Stimulated activated naive B cell treated with anti-CD40 and anti-IgM and Interleukin-4, amounts not matched to agents 10 μg/mL and 1 μg/mL and 100 μg/mL, for 72 hours (primary cell): Measurements from ENCODE around the gene NRXN3.

Experiments
- ATAC-seq, 2 donors: fragments of 150-1000 bp; cut with Tn5 transposase; replicated peaks; 2 replicates each; pipeline ENCODE4 v1.10.0; 2021; ENCODE audit warnings: moderate library complexity in 1 of 2
- DNase-seq: peaks from one replicate; pipeline ENCODE4 v3.0.0; 2021
- H3K27ac Mint-ChIP-seq: one replicate; pipeline ENCODE4 v1.8.0; 2022; ENCODE audit warnings: mild to moderate bottlenecking, mixed read lengths
- H3K27me3 Mint-ChIP-seq, 2 donors: one replicate each; pipeline ENCODE4 v1.8.0; 2022; ENCODE audit warnings: mixed read lengths in 2 of 2
- H3K36me3 Mint-ChIP-seq, 2 donors: one replicate each; pipeline ENCODE4 v1.8.0; 2022; ENCODE audit warnings: mixed read lengths in 2 of 2, mild to moderate bottlenecking in 1 of 2
- H3K4me1 Mint-ChIP-seq, 2 donors: one replicate each; pipeline ENCODE4 v1.8.0; 2022; ENCODE audit warnings: mixed read lengths in 2 of 2, mild to moderate bottlenecking in 1 of 2
- H3K4me3 Mint-ChIP-seq, 2 donors: one replicate each; pipeline ENCODE4 v1.8.0; 2022; ENCODE audit warnings: mild to moderate bottlenecking in 2 of 2, mixed read lengths in 2 of 2, moderate library complexity in 1 of 2
- H3K9me3 Mint-ChIP-seq, 2 donors: one replicate each; pipeline ENCODE4 v1.8.0; 2022; ENCODE audit warnings: mixed read lengths in 2 of 2, mild to moderate bottlenecking in 1 of 2

The NRXN3 gene

GRCh38 chr14:79586989-79587598 lies 1416.9 kb downstream of the NRXN3 start:
- Mint-ChIP-seq H3K4me1 (no peaks in the 10 kb centered on the region), H3K27me3 (no peaks in the 10 kb centered on the region), H3K36me3 (no peaks in the 10 kb centered on the region), H3K4me3 (no peak overlapping the region), H3K9me3 (peaks cover 2 to 3% of the 10 kb centered on the region in 2 donors), H3K27ac (no peak overlapping the region)
- no peak for DNase-seq
- no peak for ATAC-seq

- DNase-seq (no peak), ATAC-seq (no peak)
- no peak overlapping the region for H3K4me3 Mint-ChIP-seq
- no peaks in the 10 kb centered on the region for H3K4me1 Mint-ChIP-seq
- H3K9me3 Mint-ChIP-seq = peaks cover 2 to 3% of the 10 kb centered on the region in 2 donors
- H3K27ac Mint-ChIP-seq = no peak overlapping the region
- no peaks in the 10 kb centered on the region for H3K27me3 Mint-ChIP-seq
- no peaks in the 10 kb centered on the region for H3K36me3 Mint-ChIP-seq
These were observed 1417.7 kb downstream of the NRXN3 start for GRCh38 chr14:79587875-79588274.

- no peak for DNase-seq
- H3K27me3 Mint-ChIP-seq = no peaks in the 10 kb centered on the region
- no peak for ATAC-seq
- H3K4me3 Mint-ChIP-seq = no peak overlapping the region
- no peaks in the 10 kb centered on the region for H3K4me1 Mint-ChIP-seq
- no peak overlapping the region for H3K27ac Mint-ChIP-seq
- no peaks in the 10 kb centered on the region for H3K36me3 Mint-ChIP-seq
- H3K9me3 Mint-ChIP-seq = peaks cover 2 to 3% of the 10 kb centered on the region in 2 donors
These were observed 1418.2 kb downstream of the NRXN3 start for GRCh38 chr14:79588398-79588797.

- Mint-ChIP-seq H3K4me3 (no peak overlapping the region), H3K36me3 (no peaks in the 10 kb centered on the region), H3K27me3 (no peaks in the 10 kb centered on the region), H3K27ac (no peak overlapping the region), H3K4me1 (no peaks in the 10 kb centered on the region), H3K9me3 (peaks cover 0 to 1% of the 10 kb centered on the region in 2 donors)
- ATAC-seq (no peak), DNase-seq (no peak)
These were observed 1426.4 kb downstream of the NRXN3 start for GRCh38 chr14:79596551-79596950.

GRCh38 chr14:79597566-79597965 lies 1427.4 kb downstream of the NRXN3 start:
- H3K4me3 Mint-ChIP-seq = no peak overlapping the region
- H3K27ac Mint-ChIP-seq = no peak overlapping the region
- no peaks in the 10 kb centered on the region for H3K27me3 Mint-ChIP-seq
- H3K4me1 Mint-ChIP-seq = no peaks in the 10 kb centered on the region
- ATAC-seq (no peak), DNase-seq (no peak)
- no peaks in the 10 kb centered on the region for H3K36me3 Mint-ChIP-seq
- peaks cover 0 to 1% of the 10 kb centered on the region in 2 donors for H3K9me3 Mint-ChIP-seq

GRCh38 chr14:79598339-79598738 lies 1428.2 kb downstream of the NRXN3 start:
- Mint-ChIP-seq H3K4me3 (no peak overlapping the region), H3K36me3 (no peaks in the 10 kb centered on the region), H3K9me3 (peaks cover 0 to 1% of the 10 kb centered on the region in 2 donors), H3K27ac (no peak overlapping the region), H3K27me3 (no peaks in the 10 kb centered on the region), H3K4me1 (no peaks in the 10 kb centered on the region)
- ATAC-seq (peak in 1 of 2 donors; percentile 14), DNase-seq (no peak)

GRCh38 chr14:79599239-79599638 lies 1429.1 kb downstream of the NRXN3 start:
- H3K9me3 Mint-ChIP-seq = peaks cover 0 to 1% of the 10 kb centered on the region in 2 donors
- H3K27ac Mint-ChIP-seq = no peak overlapping the region
- ATAC-seq = no peak
- no peaks in the 10 kb centered on the region for H3K27me3 Mint-ChIP-seq
- no peak for DNase-seq
- no peaks in the 10 kb centered on the region for H3K36me3 Mint-ChIP-seq
- H3K4me3 Mint-ChIP-seq = no peak overlapping the region
- no peaks in the 10 kb centered on the region for H3K4me1 Mint-ChIP-seq

GRCh38 chr14:79600406-79600805 lies 1430.2 kb downstream of the NRXN3 start:
- no peak for ATAC-seq
- Mint-ChIP-seq H3K36me3 (no peaks in the 10 kb centered on the region), H3K27me3 (no peaks in the 10 kb centered on the region), H3K4me1 (no peaks in the 10 kb centered on the region), H3K9me3 (peaks cover 0 to 1% of the 10 kb centered on the region in 2 donors), H3K27ac (no peak overlapping the region), H3K4me3 (no peak overlapping the region)
- no peak for DNase-seq

GRCh38 chr14:79601579-79601978 lies 1431.4 kb downstream of the NRXN3 start:
- Mint-ChIP-seq H3K4me1 (no peaks in the 10 kb centered on the region), H3K4me3 (no peak overlapping the region), H3K27ac (no peak overlapping the region), H3K27me3 (no peaks in the 10 kb centered on the region), H3K36me3 (no peaks in the 10 kb centered on the region), H3K9me3 (no peaks in the 10 kb centered on the region)
- DNase-seq = no peak
- ATAC-seq = no peak

- no peak overlapping the region for H3K27ac Mint-ChIP-seq
- no peak for ATAC-seq
- H3K36me3 Mint-ChIP-seq = no peaks in the 10 kb centered on the region
- no peak overlapping the region for H3K4me3 Mint-ChIP-seq
- DNase-seq = no peak
- no peaks in the 10 kb centered on the region for H3K9me3 Mint-ChIP-seq
- H3K4me1 Mint-ChIP-seq = no peaks in the 10 kb centered on the region
- H3K27me3 Mint-ChIP-seq = no peaks in the 10 kb centered on the region
These were observed 1431.9 kb downstream of the NRXN3 start for GRCh38 chr14:79602045-79602444.

GRCh38 chr14:79602742-79603141 lies 1432.6 kb downstream of the NRXN3 start:
- Mint-ChIP-seq H3K36me3 (no peaks in the 10 kb centered on the region), H3K27me3 (no peaks in the 10 kb centered on the region), H3K4me1 (no peaks in the 10 kb centered on the region), H3K27ac (no peak overlapping the region), H3K9me3 (no peaks in the 10 kb centered on the region), H3K4me3 (no peak overlapping the region)
- no peak for DNase-seq
- no peak for ATAC-seq

- H3K27me3 Mint-ChIP-seq = no peaks in the 10 kb centered on the region
- no peak overlapping the region for H3K4me3 Mint-ChIP-seq
- no peaks in the 10 kb centered on the region for H3K36me3 Mint-ChIP-seq
- no peaks in the 10 kb centered on the region for H3K4me1 Mint-ChIP-seq
- ATAC-seq = no peak
- no peak overlapping the region for H3K27ac Mint-ChIP-seq
- no peaks in the 10 kb centered on the region for H3K9me3 Mint-ChIP-seq
- no peak for DNase-seq
These were observed 1435.7 kb downstream of the NRXN3 start for GRCh38 chr14:79605849-79606248.

- H3K27me3 Mint-ChIP-seq = no peaks in the 10 kb centered on the region
- no peaks in the 10 kb centered on the region for H3K36me3 Mint-ChIP-seq
- H3K27ac Mint-ChIP-seq = no peak overlapping the region
- DNase-seq (no peak), ATAC-seq (no peak)
- no peaks in the 10 kb centered on the region for H3K4me1 Mint-ChIP-seq
- no peak overlapping the region for H3K4me3 Mint-ChIP-seq
- H3K9me3 Mint-ChIP-seq = no peaks in the 10 kb centered on the region
These were observed 1438.3 kb downstream of the NRXN3 start for GRCh38 chr14:79608446-79608845.

- Mint-ChIP-seq H3K9me3 (peaks cover 5 to 6% of the 10 kb centered on the region in 2 donors), H3K4me3 (no peak overlapping the region), H3K36me3 (no peaks in the 10 kb centered on the region), H3K4me1 (no peaks in the 10 kb centered on the region), H3K27me3 (no peaks in the 10 kb centered on the region), H3K27ac (no peak overlapping the region)
- ATAC-seq = no peak
- no peak for DNase-seq
These were observed 1443.5 kb downstream of the NRXN3 start for GRCh38 chr14:79613625-79614024.

GRCh38 chr14:79614448-79614847 lies 1444.3 kb downstream of the NRXN3 start:
- no peak overlapping the region for H3K27ac Mint-ChIP-seq
- ATAC-seq = no peak
- H3K4me3 Mint-ChIP-seq = no peak overlapping the region
- no peaks in the 10 kb centered on the region for H3K36me3 Mint-ChIP-seq
- H3K27me3 Mint-ChIP-seq = no peaks in the 10 kb centered on the region
- no peaks in the 10 kb centered on the region for H3K4me1 Mint-ChIP-seq
- no peak for DNase-seq
- peaks cover 6 to 7% of the 10 kb centered on the region in 2 donors for H3K9me3 Mint-ChIP-seq

GRCh38 chr14:79627058-79627457 lies 1456.9 kb downstream of the NRXN3 start:
- H3K27me3 Mint-ChIP-seq = no peaks in the 10 kb centered on the region
- H3K4me3 Mint-ChIP-seq = no peak overlapping the region
- no peak overlapping the region for H3K27ac Mint-ChIP-seq
- no peaks in the 10 kb centered on the region for H3K4me1 Mint-ChIP-seq
- DNase-seq (no peak), ATAC-seq (no peak)
- peaks cover 0 to 4% of the 10 kb centered on the region in 2 donors for H3K9me3 Mint-ChIP-seq
- no peaks in the 10 kb centered on the region for H3K36me3 Mint-ChIP-seq
